NCI-H1105 (cell line): Measurements from ENCODE around the gene TRIM62.
A peak's percentile ranks its signal among the peaks of the same experiment; 100 is the strongest.

Source experiments
- DNase-seq: peaks from one replicate; lab custom pipeline; 2025; lab: John Stamatoyannopoulos, UW

Gene TRIM62

DNA sequence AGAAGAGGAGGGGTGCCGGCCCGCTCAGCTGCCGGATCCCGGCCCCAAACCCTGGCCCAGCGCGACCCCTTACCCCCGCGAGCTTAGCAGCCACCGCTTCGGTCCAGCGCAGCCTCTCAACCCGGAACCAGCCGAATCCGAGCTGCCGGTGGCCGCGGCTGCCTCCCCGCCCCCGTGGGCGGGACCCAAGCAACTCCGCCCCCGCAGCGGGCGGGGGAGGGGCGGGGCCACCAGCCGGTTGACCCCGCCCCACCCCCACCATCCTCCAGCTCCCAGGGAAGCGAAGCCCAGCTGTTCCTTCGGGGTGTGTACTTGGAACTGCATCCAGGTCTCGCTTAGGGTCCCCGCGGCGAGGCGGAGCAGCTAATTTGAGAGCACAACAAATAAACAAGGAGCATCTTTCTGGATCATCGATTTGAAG lies at the start of gene TRIM62:
TRIM62 (minus strand) TSS at position 123 of the 421 bp plus-strand sequence. CDS start 611 bp downstream, outside the sequence.
- peak; percentile 90 for DNase-seq

DNA sequence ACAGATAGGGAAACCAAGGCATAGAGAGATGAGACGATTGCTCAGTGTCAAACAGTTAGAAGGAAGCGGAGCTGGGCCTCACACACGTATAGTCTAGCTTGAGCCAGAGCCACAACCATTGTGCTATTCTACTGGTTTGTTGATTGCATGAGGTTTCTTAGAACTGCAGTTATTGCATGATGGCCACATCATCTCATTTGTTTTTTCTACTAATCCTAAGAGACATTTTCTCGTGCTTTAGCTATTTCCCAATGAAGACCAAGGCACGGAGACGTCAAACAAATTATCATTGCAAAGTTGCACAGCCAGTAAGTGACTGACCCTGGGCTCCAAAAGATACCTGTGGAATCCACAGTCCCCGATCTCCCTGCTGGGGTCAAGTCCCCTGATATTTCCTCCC lies 49.3 kb upstream of the TRIM62 start:
- DNase-seq, result no peak

DNA sequence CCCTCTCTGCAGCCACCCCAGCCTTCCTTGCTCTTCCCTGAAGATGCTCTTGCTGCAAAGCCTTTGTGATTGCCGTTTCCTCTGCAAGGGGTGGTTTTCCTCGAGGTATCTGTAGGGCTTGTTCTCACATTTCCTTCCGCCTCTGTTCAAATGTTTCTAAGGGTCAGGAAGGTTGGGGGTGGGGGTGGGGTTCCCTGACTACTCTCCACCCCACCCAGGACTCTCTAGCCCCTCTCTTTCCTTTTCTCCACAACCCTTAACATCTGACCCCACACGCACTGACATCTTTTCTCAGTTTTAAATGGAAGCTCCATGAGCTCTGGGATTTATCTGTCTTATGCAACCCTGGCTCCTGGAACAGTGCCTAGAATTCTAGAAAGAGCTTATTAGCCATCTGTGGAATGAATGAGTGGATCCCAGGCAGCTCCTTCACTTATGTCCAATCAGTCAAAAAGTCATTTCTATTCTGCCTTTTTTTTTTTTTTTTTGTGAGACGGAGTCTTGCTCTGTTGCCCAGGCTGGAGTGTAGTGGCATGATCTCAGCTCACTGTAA lies 47.2 kb upstream of the TRIM62 start:
- DNase-seq, result no peak

DNA sequence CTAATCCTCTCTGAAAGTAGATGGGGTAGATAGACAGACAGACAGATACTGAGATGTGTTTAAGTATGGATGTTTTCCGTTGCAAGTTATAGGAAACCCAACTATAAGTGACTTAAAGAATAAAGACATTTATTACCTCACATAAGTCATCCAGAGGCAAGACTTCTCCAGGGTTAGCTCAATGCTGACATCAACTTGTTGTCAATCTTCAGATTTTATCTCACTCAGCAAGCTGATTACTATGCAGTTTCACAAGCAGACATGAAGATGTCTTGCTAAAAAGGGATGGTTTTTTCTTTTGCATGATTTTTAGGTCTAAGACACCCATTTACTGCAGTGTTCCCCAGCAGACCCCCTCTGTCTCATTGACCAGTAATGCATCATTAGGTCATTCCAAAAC lies 43.7 kb upstream of the TRIM62 start:
- DNase-seq, result no peak

DNA sequence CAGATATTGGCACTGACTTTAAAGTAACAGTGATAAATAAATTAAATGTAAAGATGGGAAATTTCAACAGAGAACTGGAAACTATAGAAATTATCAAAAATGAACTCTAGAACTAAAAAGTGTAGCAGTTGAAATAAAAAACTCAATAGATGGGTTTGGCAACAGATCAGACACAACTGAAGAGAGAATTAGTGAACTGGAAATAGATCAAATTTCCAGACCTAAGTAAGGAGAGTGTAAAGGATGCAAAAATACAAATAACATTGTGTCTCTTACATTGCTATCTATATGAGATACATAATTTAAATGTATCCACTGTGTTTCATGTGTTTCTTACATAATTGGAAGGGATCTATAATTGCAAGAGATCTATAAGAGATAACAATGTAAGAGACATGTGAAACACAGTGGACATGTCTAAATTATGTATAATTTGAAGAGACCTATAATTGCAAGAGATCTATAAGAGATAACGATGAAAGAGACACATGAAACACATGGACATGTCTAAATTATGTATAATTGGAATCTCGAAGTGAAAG lies 42.4 kb upstream of the TRIM62 start:
- DNase-seq, result no peak

DNA sequence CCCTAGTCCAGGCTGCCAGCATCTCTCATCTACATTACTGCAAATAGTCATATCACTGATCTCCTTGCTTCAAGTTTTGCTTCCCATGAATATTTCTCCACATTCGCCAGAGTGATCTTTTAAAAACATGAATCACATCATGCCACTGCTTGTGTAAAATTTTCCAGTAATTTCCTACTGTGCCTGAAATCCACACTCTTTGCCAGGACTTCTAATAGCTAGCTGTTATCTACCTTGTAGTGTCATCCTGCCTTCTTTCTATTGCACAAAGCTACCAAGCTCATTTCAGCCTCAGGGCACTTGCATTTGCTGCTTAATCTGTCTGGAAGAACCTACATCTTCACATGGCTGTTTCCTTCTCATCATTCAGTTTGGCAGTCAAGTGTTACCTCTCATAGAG lies 40.5 kb upstream of the TRIM62 start:
- DNase-seq, result no peak

DNA sequence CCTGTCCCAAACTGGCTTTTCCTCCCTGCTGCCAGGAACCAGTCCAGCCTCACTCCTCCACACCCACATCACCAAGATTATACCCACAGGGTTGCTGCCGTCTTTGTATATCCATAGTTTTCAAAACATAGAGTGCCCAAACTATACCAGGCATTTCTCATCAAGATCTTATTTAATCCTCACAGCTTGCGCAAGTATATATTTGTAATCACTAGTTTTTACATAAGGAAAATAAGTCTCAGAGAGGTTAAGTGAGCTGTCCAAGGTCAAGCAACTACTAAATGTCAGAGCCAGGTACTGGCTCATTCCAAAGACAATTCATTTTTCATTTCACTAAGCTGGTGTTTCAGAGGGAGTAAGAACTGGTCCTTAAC lies 39.5 kb upstream of the TRIM62 start:
- DNase-seq, result no peak

DNA sequence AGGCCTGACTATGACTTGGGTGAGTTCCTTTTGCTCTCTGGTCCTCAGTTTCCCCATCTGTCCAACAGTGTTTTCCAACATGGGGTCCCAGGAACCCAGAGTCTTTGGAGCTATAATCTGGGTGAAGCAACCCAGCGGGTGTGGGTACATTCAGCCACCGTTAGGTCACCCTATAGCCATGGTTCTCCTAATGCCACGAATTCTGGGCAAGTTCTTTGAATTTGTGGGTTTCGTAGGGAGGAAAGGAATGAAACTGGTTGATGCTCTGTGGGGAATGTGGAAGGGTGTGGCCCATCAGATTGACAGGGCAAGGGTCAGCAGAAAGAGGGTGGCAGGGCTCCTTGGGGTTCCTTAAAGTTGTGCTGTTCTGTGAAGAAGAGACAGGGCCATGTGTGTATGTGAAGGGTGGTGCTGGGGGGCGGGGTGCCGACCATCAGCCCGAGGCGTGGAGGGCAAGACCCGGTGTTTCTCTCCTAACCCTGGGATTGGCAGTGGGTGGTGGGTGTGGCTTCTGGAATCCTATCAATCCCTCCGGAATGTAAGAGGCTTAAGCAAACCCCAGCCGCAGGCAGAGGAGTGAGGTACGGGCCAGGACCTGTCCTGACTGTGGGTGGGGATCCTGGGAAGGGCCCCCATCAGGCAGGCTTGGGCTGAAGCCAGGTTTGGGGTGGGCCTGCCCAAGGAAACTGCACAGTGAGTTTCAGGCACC lies 39.0 kb upstream of the TRIM62 start:
- DNase-seq, result no peak

DNA sequence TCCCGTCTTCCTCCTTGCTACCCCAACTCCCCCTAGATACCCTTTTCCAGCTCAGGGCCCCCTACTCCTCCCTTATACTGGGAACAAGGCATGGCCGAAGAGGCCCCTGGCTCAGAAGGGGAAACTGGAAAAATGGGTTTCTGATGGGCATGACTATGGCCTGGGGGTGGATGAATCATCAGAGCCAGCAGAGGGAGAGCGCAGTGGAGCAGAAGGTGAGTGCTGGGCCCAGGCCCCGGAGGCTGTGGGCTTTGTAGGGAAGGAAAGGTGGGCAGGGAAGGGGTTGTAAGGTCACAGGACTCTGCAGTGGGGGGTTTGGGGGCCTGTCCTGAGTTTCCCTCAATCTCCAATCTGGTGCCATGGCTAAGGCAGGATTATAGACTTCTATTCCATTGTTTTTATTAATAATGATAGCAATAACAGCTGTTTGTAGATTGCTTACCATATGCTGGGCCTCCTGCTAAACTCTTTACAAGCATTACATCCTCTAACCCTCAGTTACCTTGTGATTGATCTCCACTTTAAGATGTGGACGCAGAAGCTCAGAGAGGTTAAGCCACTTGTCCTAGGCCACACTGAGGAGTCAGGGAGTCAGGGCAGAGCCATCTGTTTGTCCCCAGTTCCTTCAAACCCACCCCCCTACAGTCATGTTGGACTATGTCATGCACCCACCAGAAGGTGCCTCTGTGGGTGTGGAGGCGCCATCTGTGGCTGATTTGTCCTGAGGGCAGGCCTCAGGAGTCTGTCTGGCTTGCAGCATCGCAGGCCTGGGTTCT lies 38.2 kb upstream of the TRIM62 start:
- no peak for DNase-seq

DNA sequence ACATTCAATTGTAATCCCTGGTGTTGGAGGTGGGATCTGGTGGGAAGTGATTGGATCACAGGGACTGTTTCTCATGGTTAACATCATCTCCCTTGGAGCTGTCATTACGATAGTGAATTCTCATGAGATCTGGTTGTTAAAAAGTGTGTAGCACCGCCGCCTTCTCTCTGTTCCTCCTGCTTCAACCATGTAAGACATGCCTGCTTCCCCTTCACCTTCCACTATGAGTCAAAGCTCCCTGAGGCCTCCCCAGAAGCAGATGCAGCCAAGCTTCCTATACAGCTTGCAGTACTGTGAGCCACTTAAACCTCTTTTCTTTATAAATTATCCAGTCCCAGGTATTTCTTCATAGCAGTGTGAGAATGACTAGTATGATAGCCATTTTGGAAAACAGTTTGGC lies 30.1 kb upstream of the TRIM62 start:
- DNase-seq, result no peak

DNA sequence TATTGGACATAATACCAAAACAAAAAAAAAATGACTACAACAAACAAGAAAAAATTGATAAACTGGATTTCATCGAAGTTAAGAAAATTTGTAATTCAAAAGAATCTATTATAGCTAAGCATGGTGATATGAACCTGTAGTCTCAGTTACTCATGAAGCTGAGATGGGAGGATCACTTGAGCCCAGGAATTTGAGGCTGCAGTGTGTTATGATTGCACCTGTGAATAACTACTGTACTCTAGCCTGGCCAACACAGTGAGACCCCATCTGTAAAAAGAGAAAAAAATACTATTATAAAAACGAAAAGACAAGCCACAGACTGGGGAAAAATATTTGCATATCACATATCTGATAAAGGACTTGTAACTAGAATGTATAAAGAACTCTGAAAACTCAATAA lies 24.5 kb upstream of the TRIM62 start:
- DNase-seq, result no peak

DNA sequence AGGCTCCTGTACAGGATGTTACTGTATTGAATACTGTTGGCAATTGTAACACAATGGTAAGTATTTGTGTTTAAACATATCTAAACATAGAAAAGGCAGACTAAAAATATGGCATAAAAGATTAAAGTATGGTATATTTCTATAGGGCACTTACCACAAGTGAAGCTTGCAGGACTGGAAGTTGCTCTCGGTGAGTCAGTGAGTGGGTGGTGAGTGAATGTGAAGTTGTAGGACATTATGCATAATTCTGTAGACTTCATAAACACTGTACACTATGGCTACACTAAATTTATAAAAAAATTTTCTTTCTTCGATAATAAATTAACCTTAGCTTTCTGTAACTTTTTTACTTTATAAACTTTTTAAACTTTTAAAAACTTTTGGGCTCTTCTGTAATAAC lies 13.7 kb upstream of the TRIM62 start:
- no peak for DNase-seq

DNA sequence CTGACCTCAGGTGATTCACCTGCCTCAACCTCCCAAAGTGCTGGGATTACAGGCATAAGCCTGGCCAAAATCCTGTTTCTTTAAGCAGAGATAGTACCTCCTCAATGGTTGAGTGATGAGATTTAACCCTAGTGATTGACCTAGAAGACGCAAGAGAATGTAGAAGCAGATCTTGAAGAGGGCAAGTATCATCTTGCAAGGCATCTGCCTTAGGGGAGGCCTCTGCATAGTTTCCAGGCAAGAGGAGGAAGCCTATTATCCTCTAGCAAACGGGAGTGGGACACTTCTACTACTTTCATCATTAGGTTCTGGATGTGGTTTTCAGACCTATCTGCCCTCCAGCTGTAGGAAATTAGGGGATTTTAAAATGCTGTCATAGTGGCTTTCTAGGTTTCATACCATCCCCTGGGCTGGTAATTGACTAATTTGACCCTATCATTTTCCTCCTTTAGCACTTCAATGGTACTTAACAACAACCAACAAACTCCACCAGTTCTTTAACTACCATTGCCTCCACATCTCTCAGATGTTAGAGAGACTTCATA lies 10.0 kb upstream of the TRIM62 start:
- no peak for DNase-seq

DNA sequence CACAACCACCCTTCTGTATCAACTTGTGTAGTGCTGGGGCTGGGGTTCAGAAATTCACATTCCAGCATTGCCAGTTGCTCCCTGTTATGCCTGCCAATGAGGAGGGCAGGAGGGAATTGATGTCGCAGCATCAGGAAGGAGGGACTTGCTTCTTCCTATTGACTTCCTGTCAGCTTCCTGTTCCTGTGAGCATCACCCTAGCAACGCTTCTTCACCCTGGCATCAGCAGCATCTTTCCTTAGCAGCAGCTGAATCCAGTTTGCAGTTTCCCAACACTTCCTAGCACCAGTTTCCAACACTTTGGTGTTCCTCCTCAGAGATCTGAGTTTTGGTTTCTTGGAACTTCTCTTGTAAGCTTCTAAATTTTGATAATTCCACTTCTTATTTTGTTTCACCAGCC lies 8.9 kb upstream of the TRIM62 start:
- no peak for DNase-seq

DNA sequence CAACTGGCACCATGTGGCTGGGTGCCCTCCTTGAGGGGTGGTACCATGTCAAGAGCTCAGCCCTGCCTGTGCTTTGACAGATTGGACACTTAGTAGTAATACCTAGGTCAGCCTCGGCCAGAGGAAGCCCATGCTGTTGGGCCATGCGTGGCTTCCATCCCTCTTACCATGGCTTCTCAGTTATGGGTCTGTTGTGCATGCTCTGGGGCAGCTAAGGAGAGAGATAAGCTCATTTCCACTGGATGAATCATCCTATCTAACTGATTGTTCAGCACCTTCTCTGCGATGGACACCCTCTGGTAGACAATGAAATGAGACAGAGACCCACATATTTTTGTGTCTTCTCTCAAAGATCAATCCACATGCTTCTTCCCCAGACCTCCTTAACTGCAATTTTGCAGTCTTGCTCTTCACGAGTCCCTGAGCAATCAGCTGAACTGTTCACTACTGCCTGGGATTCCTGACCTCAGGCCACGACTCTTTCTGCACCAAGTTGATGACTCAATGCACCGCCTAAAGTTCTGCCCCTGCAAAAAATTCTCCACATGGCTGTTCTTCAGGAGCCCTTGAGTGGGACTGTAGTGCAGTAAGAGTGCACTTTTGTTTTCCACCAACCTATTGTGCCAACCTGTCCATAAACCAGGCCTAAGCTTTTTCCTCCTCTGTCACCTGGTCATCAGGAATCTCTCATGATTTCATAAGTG lies 6.9 kb upstream of the TRIM62 start:
- DNase-seq, result no peak

DNA sequence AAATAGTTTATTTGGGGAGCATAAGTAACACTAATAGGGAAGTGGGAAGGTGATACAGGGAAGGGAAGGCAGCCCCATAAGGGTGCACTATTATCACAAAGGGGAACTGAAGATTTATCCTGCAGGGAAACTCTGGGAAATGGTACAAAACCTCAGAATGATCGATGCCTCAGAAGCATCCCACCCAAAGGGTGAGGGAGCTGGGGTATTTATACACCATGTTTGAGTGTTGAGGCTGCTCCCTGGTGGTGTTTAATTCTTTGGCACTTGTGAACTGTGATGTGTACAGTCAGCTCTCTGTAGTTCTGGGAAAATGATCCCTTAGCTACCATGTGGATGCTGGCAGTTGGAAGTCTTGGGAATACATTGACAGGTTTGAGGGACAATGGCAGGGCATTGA lies 5.1 kb upstream of the TRIM62 start:
- DNase-seq, result no peak

DNA sequence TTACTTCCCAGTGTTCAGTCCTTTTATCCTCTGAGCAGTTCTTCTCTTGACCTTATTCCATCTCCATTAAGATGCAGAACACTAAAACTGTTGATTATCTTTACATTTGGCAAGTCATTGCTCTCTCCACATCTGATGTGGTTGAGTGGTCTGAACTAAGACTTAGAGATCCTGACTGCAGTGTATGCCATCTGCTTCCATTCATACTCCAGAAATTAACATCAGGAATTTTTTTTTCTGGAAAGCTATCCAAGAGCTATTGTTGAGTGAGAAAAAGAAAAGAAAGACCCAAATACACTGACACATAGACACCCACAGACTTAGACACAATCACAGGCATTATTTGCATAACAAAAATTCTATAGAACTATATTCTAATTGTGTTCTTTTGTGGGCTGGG lies 3.7 kb upstream of the TRIM62 start:
- DNase-seq, result no peak

DNA sequence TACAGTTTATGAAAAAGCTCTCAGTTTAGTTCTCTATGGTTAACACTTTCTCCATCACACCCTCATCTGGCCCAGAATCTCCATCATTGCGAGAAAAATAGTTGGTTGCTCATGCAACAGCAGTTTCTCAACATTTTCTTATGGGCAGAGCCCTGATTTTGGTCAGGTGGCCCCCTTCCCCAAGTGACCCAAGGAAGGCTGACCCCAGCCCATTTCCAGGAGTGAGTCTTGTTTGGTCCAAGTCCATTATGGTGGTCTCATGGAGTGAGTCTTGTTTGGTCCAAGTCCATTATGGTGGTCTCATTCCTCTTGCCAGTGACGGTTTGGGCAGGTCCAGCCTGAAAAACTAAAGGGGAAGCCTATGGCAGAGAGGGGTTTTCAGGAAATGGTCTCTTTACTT lies 1.5 kb upstream of the TRIM62 start:
- no peak for DNase-seq

DNA sequence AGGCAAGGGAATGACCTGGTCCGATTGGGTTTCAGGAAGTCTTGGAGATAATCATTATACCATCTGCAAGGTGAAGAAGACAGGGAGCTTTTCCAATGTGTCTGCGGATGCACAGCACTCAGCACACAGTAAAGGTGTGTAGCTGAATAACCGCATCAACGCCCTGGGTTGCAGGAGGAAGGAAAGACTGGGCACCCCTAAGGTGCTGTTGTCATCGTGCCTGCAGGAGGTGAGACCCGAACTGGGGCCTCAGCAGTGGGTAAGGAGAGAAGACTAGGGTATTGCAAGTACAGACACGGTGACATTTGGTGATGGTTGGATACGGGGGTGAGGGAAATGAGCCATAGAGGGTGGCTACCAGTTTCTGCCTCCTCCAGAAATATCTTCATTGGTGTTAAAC lies 1.1 kb upstream of the TRIM62 start:
- no peak for DNase-seq

DNA sequence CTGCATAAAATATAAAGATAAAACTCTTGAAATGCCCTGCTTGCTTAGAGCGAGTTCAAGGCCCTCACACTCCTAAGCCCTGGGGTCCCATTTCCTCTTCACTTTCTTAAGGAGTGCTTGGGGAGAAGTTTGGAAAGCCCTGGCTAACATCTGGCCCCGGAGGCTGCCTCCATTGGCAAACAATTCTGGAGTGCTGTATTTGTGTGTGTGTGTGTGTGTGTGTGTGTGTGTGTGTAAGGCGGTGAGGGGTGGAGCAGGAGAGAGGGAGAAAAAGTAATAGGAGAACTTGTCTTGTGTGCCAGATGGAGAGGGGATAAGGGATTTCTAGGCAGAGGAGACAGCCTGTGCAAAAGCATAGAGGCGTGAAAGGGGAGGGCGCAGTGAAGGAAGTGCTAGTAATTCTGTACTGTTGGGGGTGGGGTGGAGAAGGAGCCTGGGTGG lies 578 bp upstream of the TRIM62 start:
- DNase-seq, result peak; percentile 23

DNA sequence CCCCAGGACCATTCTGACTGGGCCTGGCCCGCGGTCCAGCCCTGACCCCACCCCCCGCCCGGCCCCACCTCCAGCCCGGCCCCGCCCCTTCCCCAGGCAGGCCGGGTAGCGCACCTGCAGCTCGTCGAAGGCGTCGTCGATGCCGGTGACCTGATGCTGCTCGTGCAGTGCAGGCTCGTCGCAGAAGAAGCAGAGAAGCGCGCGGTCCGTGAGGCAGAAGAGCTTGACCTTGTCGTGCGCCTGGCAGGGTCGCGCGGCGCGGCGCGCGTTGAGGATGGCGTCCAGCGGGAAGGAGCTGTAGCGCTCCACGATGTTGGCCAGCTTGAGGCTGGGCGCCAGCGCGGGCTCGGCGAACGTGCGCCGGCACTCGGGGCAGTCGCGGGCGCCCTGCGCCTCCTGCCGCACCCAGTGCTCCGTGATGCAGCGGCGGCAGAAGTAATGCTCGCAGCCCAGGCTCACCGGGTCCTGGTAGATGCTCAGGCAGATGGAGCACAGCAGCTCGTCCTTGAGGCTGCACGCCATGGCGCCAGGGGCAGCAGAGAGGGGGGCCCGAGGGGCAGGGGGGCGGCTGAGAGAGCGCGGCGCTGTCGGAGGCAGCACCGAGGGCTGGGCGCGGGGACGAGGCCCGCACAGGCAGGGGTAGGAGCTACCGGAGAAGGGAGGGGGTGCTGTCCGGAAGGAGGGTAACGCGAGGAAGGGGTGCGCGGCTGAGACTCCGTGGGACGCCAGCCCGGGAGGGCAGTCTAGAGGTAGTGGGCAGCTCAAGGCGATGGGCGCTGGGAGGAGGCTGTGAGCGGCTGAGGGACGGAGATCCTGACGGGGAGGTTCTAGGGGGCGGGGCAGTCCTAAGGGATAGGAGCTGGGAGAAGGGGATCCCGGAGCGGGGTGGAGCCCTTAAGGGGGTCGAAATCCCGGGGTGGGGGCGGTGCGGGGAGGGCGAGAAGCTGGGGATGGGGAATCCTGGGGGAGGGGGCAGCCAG lies 642 bp downstream of the TRIM62 start:
- DNase-seq, result peak; percentile 91
